SW480 (cell line): Measurements from ENCODE around the gene ST3GAL2.
"Not testable (repeated sequence)": the region's sequence is repeated elsewhere in the genome, so short reads cannot be mapped to it uniquely, and the experiment has no call there.

Experiments used
- DNase-seq: peaks from one replicate; pipeline ENCODE4 v3.0.0-alpha.2; 2016; ENCODE audit warnings: low spot score

The ST3GAL2 gene

DNA sequence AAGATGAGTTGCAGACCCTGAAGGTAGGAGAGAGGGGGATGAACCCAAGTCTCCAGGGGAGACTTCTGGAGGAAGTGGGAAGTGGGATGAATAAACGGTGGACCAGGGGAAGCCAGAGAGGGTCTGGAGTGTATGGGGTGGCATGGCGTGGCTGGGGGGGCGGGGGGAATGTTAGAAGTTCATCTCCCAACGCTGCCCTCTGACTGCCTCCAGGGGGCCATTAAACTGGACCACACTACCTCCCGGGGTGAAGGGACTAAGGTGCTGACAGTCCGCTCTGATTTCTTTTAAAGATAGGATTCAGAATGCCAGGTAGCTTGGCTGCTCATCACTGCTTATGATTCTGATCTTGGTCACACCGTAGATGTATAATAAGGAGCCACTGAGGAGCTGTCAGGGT is 21.2 kb downstream of the ST3GAL2 start:
- no peak for DNase-seq

GRCh38 chr16:70416748-70417616 is 21.9 kb downstream of the ST3GAL2 start:
- DNase-seq: no peak

GRCh38 chr16:70413572-70413971 is 25.3 kb downstream of the ST3GAL2 start:
- DNase-seq: not testable (repeated sequence)

DNA sequence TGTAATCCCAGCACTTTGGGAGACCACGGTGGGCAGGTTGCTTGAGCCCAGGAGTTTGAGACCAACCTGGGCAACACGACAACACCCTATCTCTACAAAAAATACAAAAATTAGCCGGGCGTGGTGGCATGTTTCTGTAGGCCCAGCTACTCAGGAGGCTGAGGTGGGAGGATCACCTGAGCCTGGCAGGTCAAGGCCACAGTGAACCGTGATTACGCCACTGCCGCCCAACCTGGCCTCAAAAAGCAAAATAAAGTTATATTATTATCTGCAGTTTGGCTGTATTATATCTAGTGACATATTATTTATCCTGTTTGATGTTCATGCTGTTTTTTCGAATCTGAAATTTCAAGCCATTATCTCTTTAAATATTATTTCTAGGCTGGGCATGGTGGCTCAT is 26.5 kb downstream of the ST3GAL2 start:
- DNase-seq: no peak

- no peak for DNase-seq
Observed at GRCh38 chr16:70410734-70411133, 28.2 kb downstream of the ST3GAL2 start.

DNA sequence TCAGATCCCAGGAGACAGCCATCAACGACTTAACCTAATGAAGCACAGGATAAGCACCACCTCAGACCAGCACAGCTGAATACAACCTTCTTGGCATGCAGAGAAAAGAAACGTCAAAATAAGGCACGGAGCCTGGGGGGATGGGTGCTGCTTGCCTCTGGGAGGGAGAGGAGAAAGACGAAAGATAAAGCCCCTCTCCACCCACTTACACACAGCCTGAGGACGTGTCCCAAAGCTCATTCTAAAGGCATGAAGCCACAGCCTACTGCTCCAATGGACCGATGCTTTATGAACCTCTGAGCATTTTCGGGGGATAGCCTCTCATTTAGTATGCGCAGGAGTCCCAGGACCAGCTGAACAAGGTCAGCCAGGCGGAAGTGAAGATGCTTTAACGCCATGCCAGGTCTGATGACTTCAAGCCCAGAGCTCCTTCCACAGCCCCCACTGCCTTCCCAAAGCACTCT is 31.1 kb downstream of the ST3GAL2 start:
- no peak for DNase-seq

DNA sequence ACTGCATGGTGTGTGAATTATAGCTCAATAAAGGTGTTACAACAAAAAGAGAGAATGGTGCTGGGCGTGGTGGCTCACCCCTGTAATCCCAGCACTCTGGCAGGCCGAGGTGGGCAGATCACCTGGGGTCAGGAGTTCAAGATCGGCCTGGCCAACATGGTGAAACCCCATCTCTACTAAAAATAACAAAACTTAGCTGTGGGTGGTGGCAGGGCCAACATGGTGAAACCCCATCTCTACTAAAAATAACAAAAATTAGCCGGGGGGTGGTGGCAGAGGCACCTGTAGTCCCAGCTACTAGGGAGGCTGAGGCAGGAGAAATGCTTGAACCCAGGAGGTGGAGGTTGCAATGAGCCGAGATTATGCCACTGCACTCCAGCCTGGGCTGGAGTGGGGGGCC is 32.8 kb downstream of the ST3GAL2 start:
- not testable (repeated sequence) for DNase-seq

DNA sequence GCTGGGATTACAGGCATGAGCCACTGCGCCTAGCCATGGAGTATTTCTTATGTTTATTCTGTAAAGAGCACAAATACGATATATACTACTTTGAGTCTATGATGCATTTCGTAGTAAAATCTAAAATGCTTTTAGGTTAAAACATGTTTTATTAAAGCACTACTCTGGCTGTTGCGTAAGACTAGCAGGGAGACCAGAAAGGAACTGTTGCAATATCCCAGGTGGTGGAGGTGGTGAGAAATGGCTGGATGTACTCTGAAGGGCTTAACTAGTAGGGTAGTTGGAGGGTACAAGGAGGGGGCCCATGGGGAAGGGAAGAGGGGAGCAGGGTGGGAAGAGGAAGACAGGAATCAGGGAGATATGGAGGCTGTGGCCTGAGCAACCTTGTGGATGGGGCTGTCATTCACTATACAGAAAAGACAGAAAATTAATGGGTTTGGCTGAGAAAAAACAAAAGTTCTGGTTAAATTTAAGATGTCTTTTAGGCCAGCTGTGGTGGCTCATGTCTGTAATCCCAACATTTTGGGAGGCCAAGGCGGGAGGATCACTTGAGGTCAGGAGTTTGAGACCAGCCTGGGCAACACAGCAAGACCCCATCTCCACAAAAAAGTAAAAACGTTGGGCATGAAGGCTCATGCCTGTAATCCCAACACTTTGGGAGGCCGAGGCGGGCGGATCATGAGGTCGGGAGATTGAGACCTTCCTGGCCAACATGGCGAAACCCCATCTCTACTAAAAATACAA is 35.8 kb downstream of the ST3GAL2 start:
- DNase-seq: no peak

GRCh38 chr16:70399951-70400350 is 38.9 kb downstream of the ST3GAL2 start:
- no peak for DNase-seq

DNA sequence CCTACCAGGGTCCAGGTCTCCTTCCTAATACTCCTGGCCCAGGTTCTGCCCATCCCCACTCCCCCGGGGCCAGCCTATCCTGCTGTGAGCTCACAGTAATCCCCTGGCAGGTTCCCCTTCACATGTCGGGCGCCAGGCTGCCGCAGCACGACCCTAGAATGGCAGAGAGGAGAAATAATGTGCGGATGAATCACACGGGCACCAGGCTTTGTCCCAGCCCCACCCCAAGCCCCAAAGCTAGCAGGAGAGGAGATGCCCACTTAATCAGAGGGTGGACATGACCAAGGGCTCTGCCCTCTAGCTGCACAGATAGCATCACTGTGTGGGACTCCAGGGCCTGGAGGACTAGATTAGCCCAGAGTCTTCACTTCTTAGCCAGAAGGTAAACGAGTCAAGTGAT is 39.5 kb downstream of the ST3GAL2 start:
- DNase-seq: no peak

DNA sequence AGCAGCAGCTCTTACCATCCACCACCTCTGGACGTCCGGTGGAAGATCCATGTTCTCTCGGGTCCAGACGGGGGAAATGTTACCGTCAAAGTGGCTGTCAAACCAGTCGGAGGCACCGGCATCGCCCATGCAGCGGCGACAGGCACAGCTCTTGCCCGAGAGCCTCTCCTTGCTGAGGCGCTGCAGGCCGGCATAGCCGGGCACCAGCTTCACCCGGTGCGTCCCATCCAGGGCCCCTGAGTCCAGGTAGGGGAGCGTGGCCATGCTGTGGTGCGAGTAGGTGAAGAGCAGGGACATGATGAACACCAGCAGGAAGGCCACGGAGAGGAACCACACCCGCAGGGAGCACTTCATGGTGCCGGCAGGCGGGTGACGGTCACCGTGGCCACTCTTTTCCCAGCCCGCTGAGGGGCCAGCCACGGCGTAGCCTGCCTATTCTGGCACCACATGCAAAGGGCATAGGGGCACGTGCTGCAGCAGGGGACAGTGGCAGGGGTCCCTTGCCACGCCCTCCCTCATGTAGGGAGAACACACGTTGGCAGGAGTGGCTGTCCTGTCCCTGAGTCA is 40.6 kb downstream of the ST3GAL2 start:
- DNase-seq: no peak

DNA sequence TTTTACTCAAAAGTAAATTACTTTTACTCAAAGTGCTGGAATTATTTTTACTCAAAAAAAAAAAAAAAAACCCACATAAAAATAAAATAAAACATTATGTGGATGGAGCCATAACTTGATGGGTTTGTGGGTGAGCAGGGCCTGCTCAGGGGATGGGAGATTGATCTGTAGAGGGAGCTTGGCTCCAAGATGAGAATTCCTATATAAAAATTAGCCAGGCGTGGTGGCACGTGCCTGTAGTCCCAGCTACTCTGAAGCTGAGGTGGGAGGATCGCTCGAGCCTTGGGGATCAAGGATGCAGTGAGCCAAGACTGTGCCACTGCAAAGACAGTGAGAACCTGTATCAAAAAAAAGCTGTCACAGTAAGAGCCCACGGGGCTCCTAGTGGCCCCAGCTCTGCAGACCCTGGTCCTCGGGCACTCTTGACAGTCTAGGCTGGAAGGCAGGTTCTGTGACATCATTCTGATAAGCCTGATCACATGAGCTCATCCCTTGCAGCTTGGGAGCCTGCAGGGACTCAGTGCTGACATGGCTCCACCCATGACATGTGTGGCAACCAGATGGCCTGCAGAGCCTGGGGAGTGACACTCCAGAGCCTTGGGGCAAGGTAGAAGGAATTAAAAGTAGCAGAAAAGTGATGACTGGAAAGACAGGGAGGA is 42.5 kb downstream of the ST3GAL2 start:
- DNase-seq: no peak

DNA sequence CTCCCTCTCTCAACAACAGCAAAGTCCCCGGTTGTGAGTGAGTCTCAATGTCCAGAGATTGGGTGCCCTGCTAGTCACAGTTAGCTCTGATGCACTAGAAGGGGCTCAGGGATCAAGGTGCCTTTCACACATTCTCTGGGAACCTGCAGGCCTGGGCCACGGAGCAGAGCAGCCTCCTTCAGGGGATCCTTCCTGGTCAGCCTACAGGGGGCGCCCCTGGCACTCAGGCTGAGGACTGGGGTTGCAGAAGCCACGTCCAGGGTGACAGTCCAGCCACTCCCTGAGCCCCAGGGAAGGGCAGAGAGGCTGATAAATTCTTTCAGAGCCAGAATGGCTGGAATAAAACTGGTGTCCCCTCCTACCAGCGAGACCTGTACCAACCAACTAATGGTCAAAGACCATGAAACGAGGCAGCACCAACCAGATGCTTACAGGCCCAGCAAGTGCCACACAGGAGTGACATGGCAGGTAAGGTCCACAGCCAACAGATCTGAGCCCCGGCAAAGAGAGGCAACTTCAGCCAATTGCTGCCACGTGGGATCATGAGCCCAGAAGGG is 43.5 kb downstream of the ST3GAL2 start:
- peak; percentile 46 for DNase-seq

- DNase-seq: no peak
Observed at GRCh38 chr16:70394853-70395252, 44.0 kb downstream of the ST3GAL2 start.

- DNase-seq: no peak
Observed at GRCh38 chr16:70393662-70394061, 45.2 kb downstream of the ST3GAL2 start.

DNA sequence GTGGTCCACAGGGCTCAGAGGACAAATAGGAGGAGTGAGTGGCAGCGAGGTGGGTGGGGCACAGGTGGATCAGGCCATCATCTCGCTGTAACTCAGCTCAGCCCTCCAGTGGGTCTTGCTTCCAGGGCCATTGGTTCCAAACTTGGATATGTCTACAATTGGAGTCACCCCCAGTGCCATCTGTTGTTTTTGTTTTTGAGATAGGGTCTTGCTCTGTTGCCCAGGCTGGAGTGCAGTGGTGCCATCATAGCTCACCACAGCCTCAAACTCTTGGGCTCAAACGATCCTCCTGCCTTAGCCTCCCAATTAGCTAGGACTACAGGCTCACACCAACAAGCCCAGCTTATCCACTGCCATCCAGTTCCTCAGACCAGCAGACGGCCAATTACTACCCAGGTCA is 46.3 kb downstream of the ST3GAL2 start:
- DNase-seq: no peak

GRCh38 chr16:70391881-70392481 is 46.9 kb downstream of the ST3GAL2 start:
- no peak for DNase-seq

DNA sequence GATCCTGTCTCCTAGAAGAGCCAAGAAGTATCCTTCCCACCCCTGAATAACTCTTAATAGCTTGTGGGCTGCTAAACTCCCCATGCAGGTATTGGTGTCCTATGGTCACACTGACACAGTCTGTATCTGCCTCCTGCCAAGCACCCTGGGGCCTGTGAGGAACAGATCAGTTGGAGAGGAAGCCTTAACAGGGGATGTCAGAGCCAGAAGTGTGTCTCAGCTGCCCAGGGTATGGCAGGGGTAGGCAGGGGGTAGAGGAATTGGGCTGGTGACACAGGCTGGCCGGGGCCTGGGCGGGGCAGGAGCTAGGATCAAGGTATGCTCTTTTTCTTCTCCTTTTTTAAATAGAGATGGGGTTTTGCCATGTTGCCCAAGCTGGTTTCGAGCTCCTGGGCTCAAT is 47.5 kb downstream of the ST3GAL2 start:
- DNase-seq: no peak

GRCh38 chr16:70390774-70391173 is 48.1 kb downstream of the ST3GAL2 start:
- no peak for DNase-seq

- DNase-seq: no peak
Observed at GRCh38 chr16:70388006-70388680, 50.8 kb downstream of the ST3GAL2 start.
